HG02798 (cell line): ENCODE data around the gene PTPRH.

Experiments
- ATAC-seq: cut with Tn5 transposase; IDR thresholded peaks from one replicate; pipeline ENCODE4 v1.9.1; 2021; ENCODE audit warnings: mild to moderate bottlenecking; ENCODE audit not compliant: unreplicated experiment, poor library complexity

The PTPRH gene

GRCh38 chr19:55137915-55138314, 71.4 kb downstream of the PTPRH start:
- no peak for ATAC-seq

- no peak for ATAC-seq
Observed at GRCh38 chr19:55136399-55137102, 72.8 kb downstream of the PTPRH start.

GRCh38 chr19:55134736-55135135, 74.6 kb downstream of the PTPRH start:
- no peak for ATAC-seq

DNA sequence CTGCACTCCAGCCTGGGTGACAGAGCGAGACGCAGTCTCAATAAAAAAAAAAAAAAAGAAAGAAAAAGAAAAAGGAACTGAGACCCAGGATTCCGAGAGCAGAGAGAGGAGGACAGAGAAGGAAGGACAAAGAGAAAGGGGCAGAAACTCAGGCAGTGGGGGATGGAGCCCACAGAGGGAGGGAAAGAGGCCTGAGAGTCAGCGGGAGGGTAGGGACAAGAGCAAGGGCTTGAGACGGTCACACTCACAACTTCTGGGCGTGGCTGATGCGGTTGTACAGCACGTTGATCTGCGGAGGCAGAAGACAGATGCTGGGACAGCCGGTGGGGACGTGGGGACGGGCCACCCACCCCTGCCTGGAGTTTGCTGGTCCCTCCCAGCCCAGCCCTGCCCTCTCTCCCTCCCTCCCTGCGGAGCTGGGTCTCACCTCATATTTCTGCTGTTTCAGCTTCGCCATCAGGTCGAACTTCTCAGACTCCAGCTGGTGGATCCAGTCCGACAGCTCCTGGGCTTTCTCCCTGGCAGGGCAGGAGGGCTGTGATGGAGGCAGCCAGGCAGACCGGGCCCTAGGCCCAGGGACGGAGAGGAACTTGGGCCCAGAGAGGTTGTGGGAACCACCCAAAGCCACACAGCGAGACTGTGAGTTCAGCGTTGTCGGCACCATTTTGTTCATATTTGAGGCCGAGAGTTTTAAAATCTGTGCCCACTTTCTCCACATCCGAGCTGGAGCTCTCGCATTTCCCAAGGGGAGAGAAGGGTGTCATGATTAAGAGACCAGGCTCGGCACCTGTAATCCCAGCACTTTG, 75.5 kb downstream of the PTPRH start:
- no peak for ATAC-seq

GRCh38 chr19:55132453-55133129, 76.7 kb downstream of the PTPRH start:
- no peak for ATAC-seq

DNA sequence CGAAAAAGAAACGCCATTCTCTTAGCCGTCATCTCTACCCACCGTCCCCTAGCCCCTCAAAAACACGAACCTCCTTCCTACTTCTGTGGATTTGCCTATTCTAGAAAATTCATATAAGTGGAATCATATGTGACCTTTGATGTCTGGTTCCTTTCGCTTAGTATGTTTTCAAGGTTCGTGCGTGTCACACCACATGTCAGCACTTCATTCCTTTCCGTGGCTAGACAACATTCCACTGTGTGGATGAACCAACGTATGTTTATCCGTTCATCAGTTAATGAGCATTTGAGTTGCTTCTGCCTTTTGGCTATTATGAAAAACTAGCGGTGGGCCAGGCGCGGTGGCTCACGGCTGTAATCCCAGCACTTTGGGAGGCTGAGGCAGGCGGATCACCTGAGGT, 77.9 kb downstream of the PTPRH start:
- ATAC-seq: no peak
